Ovary (tissue), 9 donors: ENCODE results near the gene UBE2G2. TPM values are rescaled to one million over a fixed set of nuclear protein-coding genes. Genes with fewer than 3 reads are reported as not detected.

Experiments used
- DNase-seq, 5 donors: peaks; one replicate each; pipeline ENCODE4 v3.0.0-alpha.2; 2019 to 2020
- H3K27ac ChIP-seq, 2 donors: fragments of 200-600 bp; one replicate each; pipeline versions ENCODE4 v1.5.1 to v1.8.0; 2019 to 2022
- H3K27me3 ChIP-seq: fragments of 200-600 bp; one replicate; pipeline ENCODE4 v1.8.0; 2022
- H3K36me3 ChIP-seq: fragments of 200-600 bp; sonication (generic); one replicate; pipeline ENCODE4 v1.5.1; 2019
- H3K4me1 ChIP-seq: one replicate; pipeline ENCODE4 v1.8.1; 2013; ENCODE audit warnings: mild to moderate bottlenecking, moderate library complexity; ENCODE audit not compliant: insufficient read depth
- H3K4me3 ChIP-seq: fragments of 200-600 bp; sonication (generic); one replicate; pipeline ENCODE4 v1.5.1; 2017
- H3K9me3 ChIP-seq, 2 donors: fragments of 200-600 bp in 1 of 2; sonication (generic) in 1 of 2; one replicate each; pipeline versions ENCODE4 v1.5.1 to v1.8.1; 2013 to 2019; ENCODE audit warnings: mild to moderate bottlenecking in 1 of 2, moderate library complexity in 1 of 2
- CTCF ChIP-seq, 3 donors: fragments of 450-650 bp in 2 of 3; fragments of 200-600 bp in 1 of 3; IDR thresholded peaks; one replicate each; pipeline versions ENCODE4 v1.5.1 to v1.8.0; 2016 to 2022; ENCODE audit warnings: antibody characterized with exemption in 3 of 3, mild to moderate bottlenecking in 1 of 3
- EP300 ChIP-seq: sonication (generic); formaldehyde crosslinking; IDR thresholded peaks from one replicate; pipeline ENCODE4 v1.6.1; 2017; ENCODE audit warnings: antibody characterized with exemption
- POLR2A ChIP-seq: fragments of 450-650 bp; IDR thresholded peaks from one replicate; pipeline ENCODE4 v1.6.1; 2017; ENCODE audit warnings: antibody characterized with exemption, mild to moderate bottlenecking, moderate library complexity
- WGBS, 3 donors: extraction: QIAGEN DNeasy Blood & Tissue Kit in 1 of 3; methylation state at CpG; one replicate each; pipeline versions ENCODE4 v1.1.5 to v1.1.7; 2013 to 2017; 5-methylcytosine and 5-hydroxymethylcytosine counted together
- intact Hi-C, 4 donors: fragments of 100-400 bp; cut with DNase I; formaldehyde crosslinking; loops; one replicate each; pipeline versions ENCODE4 v1.11.0 to v1.15.1; 2022 to 2023
- polyA plus RNA-seq, 2 donors: library from polyadenylated mRNA; stranded (reverse); fragments of 200-250 nt in 1 of 2; fragments of 350-450 nt in 1 of 2; fragmentation: Illumina TruSeq in 1 of 2; extraction: RNeasy Lipid Tissue Mini Kit (QIAGEN cat#74804) in 1 of 2; gene quantifications; one replicate each; pipeline ENCODE4 v1.2.3, GENCODE V29; 2013 to 2014
- total RNA-seq, 7 donors: library from RNA; depleted of rRNA in 2 of 7; stranded (reverse); fragments of >200 nt in 2 of 7; fragmentation: NEBNext Ultra II Directional in 3 of 7; extraction: Animal tissue kit (Norgen Biotek cat#: 25700) in 3 of 7; gene quantifications; one replicate each; pipeline versions ENCODE4 v1.1.0 to v1.2.4, GENCODE V29; 2016 to 2023
- donor health status: DM: no; HTN: no; CAD: no; lungs with moderate emphysema.
- donor health status: DM: no; HTN: no; CAD: no.
- donor health status: Bipolar disorder and iron deficiency.
- donor health status: DM: yes; HTN: yes; CAD: no.
- donor health status: DM: no; HTN: no; CAD: no.
- donor health status: DM: yes; HTN: yes; CAD: no.

Gene UBE2G2
- total and polyA plus RNA-seq, 9 donors, result 31.3 to 84.9 (median 66.9) TPM

GRCh38 chr21:44763451-44764318 is 37.9 kb downstream of the UBE2G2 start:
- no peak for DNase-seq
- WGBS, 3 donors, result 62 to 76% (median 74%) methylated on average over 17 to 25 of the region's 25 CpGs
- Histone ChIP-seq H3K4me3 (no peak overlapping the region), H3K36me3 (no peaks in the 10 kb centered on the region), H3K9me3 (no peaks in the 10 kb centered on the region), H3K27ac (no peak overlapping the region), H3K4me1 (no peaks in the 10 kb centered on the region), H3K27me3 (no peaks in the 10 kb centered on the region)
- intact Hi-C loops, result no loop called here
- TF ChIP-seq POLR2A, result no peak
- TF ChIP-seq CTCF (IDR thresholded peaks at IDR 0.05), result no peak
- TF ChIP-seq EP300, result no peak

GRCh38 chr21:44763050-44763378 is 38.6 kb downstream of the UBE2G2 start:
- no peaks in the 10 kb centered on the region for H3K27me3 ChIP-seq
- no peaks in the 10 kb centered on the region for H3K36me3 ChIP-seq
- H3K9me3 ChIP-seq, result no peaks in the 10 kb centered on the region
- no peak overlapping the region for H3K4me3 ChIP-seq
- H3K27ac ChIP-seq, result no peak overlapping the region
- TF ChIP-seq CTCF (IDR thresholded peaks at IDR 0.05), result no peak
- TF ChIP-seq EP300, result no peak
- TF ChIP-seq POLR2A, result no peak
- no peaks in the 10 kb centered on the region for H3K4me1 ChIP-seq
- intact Hi-C loops, result no loop called here
- DNase-seq, result no peak
- WGBS, 3 donors, result 33 to 47% (median 35%) methylated on average over 8 of the region's 8 CpGs

- TF ChIP-seq CTCF (IDR thresholded peaks at IDR 0.05) (no peak), POLR2A (no peak), EP300 (no peak)
- H3K27me3 ChIP-seq, result no peaks in the 10 kb centered on the region
- no peak for DNase-seq
- H3K27ac ChIP-seq, result no peak overlapping the region
- no peaks in the 10 kb centered on the region for H3K36me3 ChIP-seq
- H3K9me3 ChIP-seq, result no peaks in the 10 kb centered on the region
- WGBS, 3 donors, result 74 to 78% (median 75%) methylated on average over 24 of the region's 24 CpGs
- intact Hi-C loops, result no loop called here
- H3K4me1 ChIP-seq, result no peaks in the 10 kb centered on the region
- H3K4me3 ChIP-seq, result no peak overlapping the region
These were observed 39.2 kb downstream of the UBE2G2 start for GRCh38 chr21:44762221-44763049.

GRCh38 chr21:44761747-44762208 is 39.8 kb downstream of the UBE2G2 start:
- intact Hi-C loops, result no loop called here
- WGBS, 3 donors, result 77 to 87% (median 86%) methylated on average over 14 of the region's 14 CpGs
- Histone ChIP-seq H3K36me3 (no peaks in the 10 kb centered on the region), H3K4me1 (no peaks in the 10 kb centered on the region), H3K4me3 (no peak overlapping the region), H3K27me3 (no peaks in the 10 kb centered on the region), H3K9me3 (no peaks in the 10 kb centered on the region), H3K27ac (no peak overlapping the region)
- TF ChIP-seq POLR2A (no peak), CTCF (IDR thresholded peaks at IDR 0.05) (no peak), EP300 (no peak)
- no peak for DNase-seq
